ENCODE data around the gene PLEKHJ1. TPM values are rescaled to one million over a fixed set of nuclear protein-coding genes. Genes with fewer than 3 reads are reported as not detected.

Gene PLEKHJ1
- total and polyA plus RNA-seq, 9 of the 15 experiments (the other 6 are each of a cell fraction or from before 2014, with no cell fraction given) = 1.5 to 188 (median 63.9) TPM

GRCh38 chr19:2273356-2274184, 37.4 kb upstream of the PLEKHJ1 start (continued):
- TF ChIP-seq ZBTB1 (CRISPR knock-in tag; IDR thresholded peaks at IDR 0.05; ENCODE audit: borderline replicate concordance, low read depth) = no peak
- TF ChIP-seq CHD1 (IDR thresholded peaks at IDR 0.05; ENCODE audit: low read length) = no peak
- 0 out of 2 replicates have a peak, but pooled peaks have one; percentile 53 for TF ChIP-seq ZC3H4 (CRISPR knock-in tag; IDR thresholded peaks at IDR 0.05; ENCODE audit: borderline replicate concordance)
- no peak for TF ChIP-seq E2F5 (CRISPR knock-in tag; IDR thresholded peaks at IDR 0.05)
- TF ChIP-seq MAFF (IDR thresholded peaks at IDR 0.05; ENCODE audit: low read length) = no peak
- 0 out of 3 replicates have a peak, but pooled peaks of 1 of the 2 experiments have one; percentile 46 for TF ChIP-seq CBX3 (IDR thresholded peaks at IDR 0.05; ENCODE audit: borderline replicate concordance in 1 of 2, low read length in 2 of 2)
- peak; percentile 99 for TF ChIP-seq ELF1 (tag; IDR thresholded peaks at IDR 0.05)
- no peak for TF ChIP-seq MECOM (CRISPR knock-in tag; IDR thresholded peaks at IDR 0.05)
- TF ChIP-seq, protein P1, sequence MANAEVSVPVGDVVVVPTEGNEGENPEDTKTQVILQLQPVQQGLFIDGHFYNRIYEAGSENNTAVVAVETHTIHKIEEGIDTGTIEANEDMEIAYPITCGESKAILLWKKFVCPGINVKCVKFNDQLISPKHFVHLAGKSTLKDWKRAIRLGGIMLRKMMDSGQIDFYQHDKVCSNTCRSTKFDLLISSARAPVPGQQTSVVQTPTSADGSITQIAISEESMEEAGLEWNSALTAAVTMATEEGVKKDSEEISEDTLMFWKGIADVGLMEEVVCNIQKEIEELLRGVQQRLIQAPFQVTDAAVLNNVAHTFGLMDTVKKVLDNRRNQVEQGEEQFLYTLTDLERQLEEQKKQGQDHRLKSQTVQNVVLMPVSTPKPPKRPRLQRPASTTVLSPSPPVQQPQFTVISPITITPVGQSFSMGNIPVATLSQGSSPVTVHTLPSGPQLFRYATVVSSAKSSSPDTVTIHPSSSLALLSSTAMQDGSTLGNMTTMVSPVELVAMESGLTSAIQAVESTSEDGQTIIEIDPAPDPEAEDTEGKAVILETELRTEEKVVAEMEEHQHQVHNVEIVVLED (CRISPR knock-in tag; IDR thresholded peaks at IDR 0.05) = peak; percentile 63; the same call in 1 of the 2 replicates
- TF ChIP-seq ERF (CRISPR knock-in tag; IDR thresholded peaks at IDR 0.05) = peak; percentile 96
- peak; percentile 80 for TF ChIP-seq SMC3 (conservative IDR thresholded peaks at IDR 0.05; ENCODE audit: insufficient read depth, low read depth, low read length)
- no peak for TF ChIP-seq ZNF431 (CRISPR knock-in tag; IDR thresholded peaks at IDR 0.05)
- peak; percentile 79 to 80; a peak in 3 of 4 replicates for TF ChIP-seq SIX5 (IDR thresholded peaks at IDR 0.05; ENCODE audit: borderline replicate concordance in 1 of 2, insufficient read depth in 1 of 2, low read depth in 1 of 2, low read length in 2 of 2)
- no peak for TF ChIP-seq ZNF507 (tag; conservative IDR thresholded peaks at IDR 0.05)
- no peak; the same call in 1 of the 2 replicates for TF ChIP-seq ILF3 (IDR thresholded peaks at IDR 0.05; ENCODE audit: borderline replicate concordance)
- no peak for TF ChIP-seq SMAD1 (IDR thresholded peaks at IDR 0.05; ENCODE audit: low read depth, low read length, partially characterized antibody)
- TF ChIP-seq PHF21A (IDR thresholded peaks at IDR 0.05; ENCODE audit: borderline replicate concordance, low read depth) = peak; percentile 51; the same call in 1 of the 2 replicates
- 0 out of 2 replicates have a peak, but pooled peaks have one; percentile 13 for TF ChIP-seq HLTF (IDR thresholded peaks at IDR 0.05)
- TF ChIP-seq HNRNPH1 (optimal IDR thresholded peaks at IDR 0.05; ENCODE audit: low read depth, low read length) = no peak
- TF ChIP-seq LARP7 (IDR thresholded peaks at IDR 0.05) = 0 out of 2 replicates have a peak, but pooled peaks have one; percentile 23
- no peak; the same call in 1 of the 2 replicates for TF ChIP-seq RFX7 (CRISPR knock-in tag; IDR thresholded peaks at IDR 0.05)
- TF ChIP-seq ID3 (CRISPR knock-in tag; IDR thresholded peaks at IDR 0.05) = no peak
- peak; percentile 70; the same call in 1 of the 2 replicates for TF ChIP-seq ID3 (tag; IDR thresholded peaks at IDR 0.05)
- TF ChIP-seq, protein P2, sequence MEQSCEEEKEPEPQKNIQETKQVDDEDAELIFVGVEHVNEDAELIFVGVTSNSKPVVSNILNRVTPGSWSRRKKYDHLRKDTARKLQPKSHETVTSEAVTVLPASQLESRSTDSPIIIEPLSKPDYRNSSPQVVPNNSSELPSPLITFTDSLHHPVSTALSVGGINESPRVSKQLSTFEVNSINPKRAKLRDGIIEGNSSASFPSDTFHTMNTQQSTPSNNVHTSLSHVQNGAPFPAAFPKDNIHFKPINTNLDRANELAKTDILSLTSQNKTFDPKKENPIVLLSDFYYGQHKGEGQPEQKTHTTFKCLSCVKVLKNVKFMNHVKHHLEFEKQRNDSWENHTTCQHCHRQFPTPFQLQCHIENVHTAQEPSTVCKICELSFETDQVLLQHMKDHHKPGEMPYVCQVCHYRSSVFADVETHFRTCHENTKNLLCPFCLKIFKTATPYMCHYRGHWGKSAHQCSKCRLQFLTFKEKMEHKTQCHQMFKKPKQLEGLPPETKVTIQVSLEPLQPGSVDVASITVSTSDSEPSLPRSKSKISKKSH (CRISPR knock-in tag; IDR thresholded peaks at IDR 0.05) = 0 out of 2 replicates have a peak, but pooled peaks have one; percentile 7
- no peak for TF ChIP-seq ARNT (IDR thresholded peaks at IDR 0.05)

All from K562 (cell line).